HepG2 (cell line): ENCODE data around the gene MPZL3. TPM values are rescaled to one million over a fixed set of nuclear protein-coding genes. Genes with fewer than 3 reads are reported as not detected.

Experiments used
- ARHGAP35 ChIP-seq: sonication (generic); formaldehyde crosslinking; IDR thresholded peaks from 2 replicates; pipeline ENCODE4 v1.9.0; 2022; ENCODE audit warnings: mild to moderate bottlenecking, inconsistent platforms, moderate library complexity, missing genetic modification reagents, borderline replicate concordance
- ELF3 ChIP-seq: IDR thresholded peaks from 2 replicates; pipeline ENCODE4 v1.6.1; 2016; ENCODE audit warnings: missing genetic modification reagents, missing compliant biosample characterization
- HBP1 ChIP-seq: IDR thresholded peaks from 2 replicates; pipeline ENCODE4 v1.6.1; 2016; ENCODE audit warnings: low read depth, control low read depth
- HMGXB4 ChIP-seq, 2 experiments: sonication (generic) in 1 of 2; formaldehyde crosslinking in 1 of 2; IDR thresholded peaks; 2 replicates each; pipeline versions ENCODE4 v1.4.0 to v1.6.1; 2018 to 2020; ENCODE audit warnings: missing genetic modification reagents in 2 of 2, borderline replicate concordance in 1 of 2, low read depth in 1 of 2, mild to moderate bottlenecking in 1 of 2, missing biosample characterization in 1 of 2
- JUNB ChIP-seq: sonication (generic); formaldehyde crosslinking; IDR thresholded peaks from 2 replicates; pipeline ENCODE4 v1.8.0; 2022; ENCODE audit warnings: missing genetic modification reagents, mild to moderate bottlenecking, borderline replicate concordance
- LCORL ChIP-seq, 2 experiments: fragments of 450-650 bp in 1 of 2; sonication (generic) in 1 of 2; formaldehyde crosslinking in 1 of 2; IDR thresholded peaks; 2 replicates each; pipeline versions ENCODE4 v1.5.0 to v1.6.1; 2017 to 2020; ENCODE audit warnings: antibody characterized with exemption in 1 of 2, missing genetic modification reagents in 1 of 2
- NFYC ChIP-seq: IDR thresholded peaks from 2 replicates; pipeline ENCODE4 v1.6.1; 2016; ENCODE audit warnings: missing genetic modification reagents, missing compliant biosample characterization
- NKX3-1 ChIP-seq: sonication (generic); formaldehyde crosslinking; IDR thresholded peaks from 2 replicates; pipeline ENCODE4 v1.5.0; 2020; ENCODE audit warnings: missing genetic modification reagents
- PITX1 ChIP-seq: sonication (generic); formaldehyde crosslinking; IDR thresholded peaks from 2 replicates; pipeline ENCODE4 v1.5.1; 2020; ENCODE audit warnings: mild to moderate bottlenecking, missing genetic modification reagents
- POLR2G ChIP-seq: fragments of 200-400 bp; formaldehyde crosslinking; IDR thresholded peaks from 2 replicates; pipeline ENCODE4 v1.6.1; 2018; ENCODE audit warnings: mild to moderate bottlenecking, low read depth, low read length, moderate library complexity
- RFXANK ChIP-seq: IDR thresholded peaks from 2 replicates; pipeline ENCODE4 v1.6.1; 2016
- SAFB2 ChIP-seq: sonication (generic); formaldehyde crosslinking; IDR thresholded peaks from 2 replicates; pipeline ENCODE4 v1.5.1; 2020; ENCODE audit warnings: missing genetic modification reagents, low read depth, mild to moderate bottlenecking, borderline replicate concordance
- SNRNP70 ChIP-seq: fragments of 200-400 bp; formaldehyde crosslinking; IDR thresholded peaks from 2 replicates; pipeline ENCODE4 v1.6.1; 2017; ENCODE audit warnings: mild to moderate bottlenecking, low read depth, low read length, moderate library complexity
- SOX5 ChIP-seq: IDR thresholded peaks from 2 replicates; pipeline ENCODE4 v1.6.1; 2016; ENCODE audit warnings: borderline replicate concordance
- SP140L ChIP-seq: sonication (generic); formaldehyde crosslinking; IDR thresholded peaks from 2 replicates; pipeline ENCODE4 v1.4.0; 2020; ENCODE audit warnings: missing genetic modification reagents, borderline replicate concordance
- TCF7 ChIP-seq: sonication (generic); IDR thresholded peaks from 2 replicates; pipeline ENCODE4 v1.6.1; 2016; ENCODE audit warnings: antibody characterized with exemption, low read depth
- UBTF ChIP-seq: sonication (generic); formaldehyde crosslinking; IDR thresholded peaks from 2 replicates; pipeline ENCODE4 v1.4.0; 2020; ENCODE audit warnings: mild to moderate bottlenecking, missing genetic modification reagents
- YEATS2 ChIP-seq: sonication (generic); formaldehyde crosslinking; IDR thresholded peaks from 2 replicates; pipeline ENCODE4 v1.4.0; 2020; ENCODE audit warnings: missing genetic modification reagents, borderline replicate concordance
- ZFYVE20 ChIP-seq: sonication (generic); formaldehyde crosslinking; IDR thresholded peaks from 2 replicates; pipeline ENCODE4 v1.8.0; 2023; ENCODE audit warnings: low read depth, mild to moderate bottlenecking, moderate library complexity, missing genetic modification reagents, borderline replicate concordance
- ZNF3 ChIP-seq: IDR thresholded peaks from 2 replicates; pipeline ENCODE4 v1.7.0; 2017; ENCODE audit warnings: inconsistent platforms
- ZNF337 ChIP-seq: sonication (generic); formaldehyde crosslinking; IDR thresholded peaks from 2 replicates; pipeline ENCODE4 v1.5.1; 2020; ENCODE audit warnings: missing genetic modification reagents, low read depth, mild to moderate bottlenecking, borderline replicate concordance
- ZNF83 ChIP-seq: sonication (generic); formaldehyde crosslinking; IDR thresholded peaks from 2 replicates; pipeline ENCODE4 v1.4.0; 2020; ENCODE audit warnings: missing genetic modification reagents, mild to moderate bottlenecking, borderline replicate concordance
- ZSCAN9 ChIP-seq: IDR thresholded peaks from 2 replicates; pipeline ENCODE4 v1.6.1; 2016; ENCODE audit warnings: borderline replicate concordance
- polyA plus RNA-seq, 8 experiments: library from polyadenylated mRNA; depleted of rRNA in 3 of 8; stranded (reverse) in 7 of 8; unstranded in 1 of 8; fragments of >200 nt; fragmentation: Illumina TruSeq in 4 of 8; extraction: Trizol in 4 of 8; gene quantifications; 2 replicates each; pipeline versions ENCODE4 v1.2.1 to v1.2.3, GENCODE V29; 2011 to 2016; ENCODE audit warnings: low read depth in 4 of 8, missing spikeins in 1 of 8, mixed read lengths in 1 of 8; ENCODE audit not compliant: insufficient read depth in 1 of 8
- total RNA-seq, 5 experiments: library from RNA; depleted of rRNA; stranded (reverse); fragments of >200 nt; fragmentation: Illumina TruSeq; extraction: Trizol; gene quantifications; 2 replicates each; pipeline ENCODE4 v1.2.3, GENCODE V29; 2016; ENCODE audit warnings: low read depth in 1 of 5

MPZL3 gene
- total and polyA plus RNA-seq, 2 of the 13 experiments (the other 11 are each of a cell fraction or from before 2014, with no cell fraction given) = 5.3 to 9.3 TPM

GRCh38 chr11:118212131-118212725 lies 39.9 kb downstream of the MPZL3 start (continued):
- TF ChIP-seq HMGXB4 (CRISPR knock-in tag; IDR thresholded peaks at IDR 0.05; ENCODE audit: borderline replicate concordance in 1 of 2, low read depth in 1 of 2) = peak in 1 of 2 experiments; percentile 63; a peak in 1 of 4 replicates
- no peak; the same call in 1 of the 2 replicates for TF ChIP-seq NFYC (CRISPR knock-in tag)
- peak; percentile 81 for TF ChIP-seq ELF3 (CRISPR knock-in tag)
- peak; percentile 78; the same call in 1 of the 2 replicates for TF ChIP-seq NKX3-1 (CRISPR knock-in tag)
- TF ChIP-seq JUNB (CRISPR knock-in tag) = peak; percentile 67; the same call in 1 of the 2 replicates
- TF ChIP-seq SOX5 (CRISPR knock-in tag) = peak; percentile 88
- no peak for TF ChIP-seq SNRNP70
- no peak for TF ChIP-seq ZSCAN9 (CRISPR knock-in tag)
- TF ChIP-seq PITX1 (CRISPR knock-in tag) = peak; percentile 92
- no peak for TF ChIP-seq RFXANK (CRISPR knock-in tag)
- peak; percentile 92 for TF ChIP-seq TCF7
- peak; percentile 43; the same call in 1 of the 2 replicates for TF ChIP-seq SP140L (CRISPR knock-in tag)
- 0 out of 2 replicates have a peak, but pooled peaks have one; percentile 24 for TF ChIP-seq POLR2G
- no peak for TF ChIP-seq LCORL (IDR thresholded peaks at IDR 0.05)
- TF ChIP-seq LCORL (CRISPR knock-in tag; IDR thresholded peaks at IDR 0.05) = peak; percentile 94
- no peak for TF ChIP-seq ZFYVE20 (CRISPR knock-in tag)
- TF ChIP-seq ZNF3 (CRISPR knock-in tag) = no peak; the same call in 1 of the 2 replicates
- TF ChIP-seq UBTF (CRISPR knock-in tag) = 0 out of 2 replicates have a peak, but pooled peaks have one; percentile 12
- no peak for TF ChIP-seq ZNF83 (CRISPR knock-in tag)
- peak; percentile 71; the same call in 1 of the 2 replicates for TF ChIP-seq SAFB2 (CRISPR knock-in tag)
- no peak for TF ChIP-seq ARHGAP35
- TF ChIP-seq HBP1 (CRISPR knock-in tag) = no peak
- TF ChIP-seq ZNF337 (CRISPR knock-in tag) = peak; percentile 86
- TF ChIP-seq YEATS2 (CRISPR knock-in tag) = peak; percentile 43; the same call in 1 of the 2 replicates
